Measurements from ENCODE around the gene ABCF3. TPM values are rescaled to one million over a fixed set of nuclear protein-coding genes. Genes with fewer than 3 reads are reported as not detected.

Gene ABCF3
- total RNA-seq, 3 donors from 2014 or later, result 60.7 to 79.7 (median 72.3) TPM

- ATAC-seq, result no peak
- intact Hi-C loops (cut with DNase I, micrococcal nuclease), result no loop called here
Measured at GRCh38 chr3:184192889-184193288, 6.9 kb downstream of the ABCF3 start.

GRCh38 chr3:184193991-184194539 lies 8.1 kb downstream of the ABCF3 start:
- no peaks in the 10 kb centered on the region for H3K4me1 ChIP-seq (ENCODE audit: low read depth)
- no peak for DNase-seq
- H3K9me3 ChIP-seq, result no peaks in the 10 kb centered on the region
- ATAC-seq, result no peak
- TF ChIP-seq CTCF (IDR thresholded peaks at IDR 0.05), result no peak
- no peaks in the 10 kb centered on the region for H3K36me3 ChIP-seq (ENCODE audit: low read depth)
- no peak overlapping the region for H3K4me3 ChIP-seq
- intact Hi-C loops (cut with DNase I, micrococcal nuclease), result no loop called here

More at GRCh38 chr3:184192889-184193288, 6.9 kb downstream of the ABCF3 start:
- DNase-seq, result no peak
- H3K36me3 ChIP-seq (ENCODE audit: low read depth), result no peaks in the 10 kb centered on the region
- no peaks in the 10 kb centered on the region for H3K4me1 ChIP-seq (ENCODE audit: low read depth)
- no peak for TF ChIP-seq CTCF (IDR thresholded peaks at IDR 0.05)
- no peak overlapping the region for H3K4me3 ChIP-seq
- no peaks in the 10 kb centered on the region for H3K9me3 ChIP-seq

- H3K9me3 ChIP-seq, result no peaks in the 10 kb centered on the region
- ATAC-seq (peak; percentile 7), DNase-seq (no peak)
- TF ChIP-seq CTCF (IDR thresholded peaks at IDR 0.05), result no peak
- intact Hi-C loops (cut with DNase I, micrococcal nuclease), result no loop called here
- H3K36me3 ChIP-seq (ENCODE audit: low read depth), result no peaks in the 10 kb centered on the region
- no peaks in the 10 kb centered on the region for H3K4me1 ChIP-seq (ENCODE audit: low read depth)
- no peak overlapping the region for H3K4me3 ChIP-seq
Measured at GRCh38 chr3:184196536-184196935, 10.5 kb downstream of the ABCF3 start.

DNA sequence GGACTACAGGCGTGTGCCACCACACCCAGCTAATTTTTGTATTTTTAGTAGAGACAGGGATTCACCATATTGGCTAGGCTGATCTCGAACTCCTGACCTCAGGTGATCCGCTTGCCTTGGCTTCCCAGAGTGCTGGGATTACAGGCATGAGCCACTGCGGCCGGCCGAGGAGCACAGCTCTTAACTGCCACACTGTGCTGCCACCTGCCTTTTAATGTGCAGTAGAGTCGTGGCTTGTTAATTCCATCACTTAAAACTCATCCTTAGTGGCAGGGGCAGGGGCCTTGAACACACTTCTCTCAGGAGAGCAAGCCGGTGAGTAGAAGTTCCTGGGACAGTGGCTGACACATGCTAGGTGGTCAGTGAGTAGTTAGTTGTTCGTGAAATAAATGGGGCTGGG lies 12.5 kb downstream of the ABCF3 start:
- DNase-seq (no peak), ATAC-seq (no peak)
- no peak for TF ChIP-seq CTCF (IDR thresholded peaks at IDR 0.05)
- H3K4me1 ChIP-seq (ENCODE audit: low read depth), result no peaks in the 10 kb centered on the region
- intact Hi-C loops (cut with DNase I, micrococcal nuclease), result no loop called here
- H3K36me3 ChIP-seq (ENCODE audit: low read depth), result no peaks in the 10 kb centered on the region
- no peak overlapping the region for H3K4me3 ChIP-seq
- no peaks in the 10 kb centered on the region for H3K9me3 ChIP-seq

- H3K4me3 ChIP-seq, result no peak overlapping the region
- intact Hi-C loops (cut with DNase I, micrococcal nuclease), result no loop called here
- H3K4me1 ChIP-seq (ENCODE audit: low read depth), result no peaks in the 10 kb centered on the region
- ATAC-seq, result no peak
- TF ChIP-seq CTCF (IDR thresholded peaks at IDR 0.05), result no peak
- no peaks in the 10 kb centered on the region for H3K36me3 ChIP-seq (ENCODE audit: low read depth)
- no peaks in the 10 kb centered on the region for H3K9me3 ChIP-seq
- no peak for DNase-seq
Measured at GRCh38 chr3:184200825-184201224, 14.8 kb downstream of the ABCF3 start.

DNA sequence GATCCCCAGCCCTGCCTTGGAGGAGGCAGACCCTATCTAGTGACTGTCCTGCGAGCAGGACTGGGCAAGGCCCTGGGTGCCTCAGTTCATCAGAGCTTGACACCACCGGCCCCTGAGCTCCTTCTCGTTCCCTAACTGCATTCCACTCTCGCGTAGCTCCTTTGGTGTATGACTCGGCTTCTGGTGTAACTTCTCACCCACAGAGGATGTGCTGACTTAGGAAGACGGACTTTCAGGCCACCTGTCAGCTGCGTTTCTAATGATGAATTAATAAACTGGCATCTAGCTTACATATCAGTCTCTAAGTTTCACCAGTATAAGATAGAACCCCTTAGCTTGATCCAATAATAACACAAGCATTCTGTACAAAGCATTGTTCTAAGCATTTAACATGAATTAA lies 17.5 kb downstream of the ABCF3 start:
- Histone ChIP-seq H3K9me3 (no peaks in the 10 kb centered on the region), H3K4me3 (no peak overlapping the region), H3K36me3 (ENCODE audit: low read depth) (no peaks in the 10 kb centered on the region), H3K4me1 (ENCODE audit: low read depth) (no peaks in the 10 kb centered on the region)
- DNase-seq (no peak), ATAC-seq (no peak)
- TF ChIP-seq CTCF (IDR thresholded peaks at IDR 0.05), result no peak
- intact Hi-C loops (cut with DNase I, micrococcal nuclease), result no loop called here

All from mucosa of descending colon (tissue), 3 donors.